GM23248 (cell line): Measurements from ENCODE around the gene SLCO1B3. TPM values are rescaled to one million over a fixed set of nuclear protein-coding genes. Genes with fewer than 3 reads are reported as not detected.
A peak's percentile ranks its signal among the peaks of the same experiment; 100 is the strongest.

ENCODE experiments used
- DNase-seq: peaks from one replicate; pipeline ENCODE4 v3.0.0-alpha.2; 2015
- H2AFZ ChIP-seq: fragments of 200-600 bp; sonication (generic); 2 replicates; pipeline ENCODE4 v1.6.1; 2016; ENCODE audit warnings: antibody characterized with exemption
- H3F3A ChIP-seq: fragments of 200-600 bp; sonication (generic); 2 replicates; pipeline ENCODE4 v1.6.1; 2016; ENCODE audit warnings: mild to moderate bottlenecking, antibody characterized with exemption, mixed run types; ENCODE audit not compliant: insufficient read depth
- H3K27ac ChIP-seq: fragments of 200-600 bp; sonication (generic); 2 replicates; pipeline ENCODE4 v1.5.1; 2016; ENCODE audit warnings: mild to moderate bottlenecking
- H3K27me3 ChIP-seq: fragments of 200-600 bp; sonication (generic); replicated peaks from 2 replicates; pipeline ENCODE4 v1.6.1; 2016; ENCODE audit warnings: mild to moderate bottlenecking; ENCODE audit not compliant: insufficient read depth
- H3K36me3 ChIP-seq: fragments of 200-600 bp; sonication (generic); 2 replicates; pipeline ENCODE4 v1.6.1; 2016; ENCODE audit warnings: low read depth, mild to moderate bottlenecking
- H3K4me1 ChIP-seq: fragments of 200-600 bp; sonication (generic); 2 replicates; pipeline ENCODE4 v1.6.1; 2016; ENCODE audit warnings: mild to moderate bottlenecking; ENCODE audit not compliant: insufficient read depth
- H3K4me2 ChIP-seq: fragments of 200-600 bp; sonication (generic); one replicate; pipeline ENCODE4 v1.6.1; 2016; ENCODE audit warnings: mild to moderate bottlenecking; ENCODE audit not compliant: unreplicated experiment
- H3K4me3 ChIP-seq: fragments of 200-600 bp; sonication (generic); 2 replicates; pipeline ENCODE4 v1.5.1; 2016; ENCODE audit warnings: mild to moderate bottlenecking
- H3K79me2 ChIP-seq: fragments of 200-600 bp; sonication (generic); 2 replicates; pipeline ENCODE4 v1.6.1; 2016; ENCODE audit warnings: mild to moderate bottlenecking; ENCODE audit not compliant: insufficient read depth
- H3K9ac ChIP-seq: fragments of 200-600 bp; sonication (generic); 2 replicates; pipeline ENCODE4 v1.6.1; 2016; ENCODE audit warnings: mild to moderate bottlenecking
- H3K9me2 ChIP-seq: fragments of 200-600 bp; sonication (generic); 2 replicates; pipeline ENCODE4 v1.6.1; 2016; ENCODE audit warnings: mixed run types, mild to moderate bottlenecking, moderate library complexity; ENCODE audit not compliant: insufficient read depth
- H3K9me3 ChIP-seq: fragments of 200-600 bp; sonication (generic); one replicate; pipeline ENCODE4 v1.6.1; 2017; ENCODE audit warnings: low read depth
- H4K20me1 ChIP-seq: fragments of 200-600 bp; sonication (generic); 2 replicates; pipeline ENCODE4 v1.6.0; 2016; ENCODE audit not compliant: insufficient read depth
- EZH2 ChIP-seq: fragments of 200-600 bp; sonication (generic); IDR thresholded peaks from 2 replicates; pipeline ENCODE4 v1.6.1; 2018; ENCODE audit warnings: antibody characterized with exemption, mild to moderate bottlenecking; ENCODE audit not compliant: insufficient read depth, poor library complexity, severe bottlenecking
- EZH2phosphoT487 ChIP-seq: fragments of 200-600 bp; sonication (generic); IDR thresholded peaks from 2 replicates; pipeline ENCODE4 v1.6.1; 2018; ENCODE audit warnings: antibody characterized with exemption, moderate library complexity, mild to moderate bottlenecking, low read depth; ENCODE audit not compliant: insufficient read depth
- WGBS, 2 experiments: methylation state at CpG; one replicate each; pipeline ENCODE4 v1.1.6; 2015 to 2017; ENCODE audit warnings: low lambda C conversion rate in 2 of 2, low coverage in 1 of 2; ENCODE audit errors: missing lambda C conversion rate in 2 of 2; 5-methylcytosine and 5-hydroxymethylcytosine counted together
- in situ Hi-C: fragments of 300-500 bp; cut with MboI; formaldehyde crosslinking; loops from 2 replicates; pipeline ENCODE4 v1.15.0; 2020
- polyA plus RNA-seq: library from polyadenylated mRNA; unstranded; fragments of >200 nt; fragmentation: Nextera tagmentation; extraction: Ambion mirVana; gene quantifications from 2 replicates; pipeline ENCODE4 v1.2.1, GENCODE V29; 2016
- small RNA-seq: library from RNA; depleted of rRNA; stranded (forward); fragments of <200 nt; gene quantifications from one replicate; pipeline ENCODE3, GENCODE V24; 2014; ENCODE audit warnings: low read depth, low replicate concordance
- total RNA-seq: library from RNA; depleted of rRNA; stranded (reverse); fragments of >200 nt; shearing (Covaris generic); gene quantifications from 2 replicates; pipeline ENCODE4 v1.2.3, GENCODE V29; 2014; rRNA removed

SLCO1B3 gene
- total and polyA plus RNA-seq, 2 experiments from 2014 or later: not detected

GRCh38 chr12:20950248-20950647 lies 139.7 kb downstream of the SLCO1B3 start:
- no peaks in the 10 kb centered on the region for H3F3A ChIP-seq
- no peaks in the 10 kb centered on the region for H3K27me3 ChIP-seq
- in situ Hi-C loops: no loop called here
- no peak overlapping the region for H3K9ac ChIP-seq
- H4K20me1 ChIP-seq: no peaks in the 10 kb centered on the region
- H3K9me2 ChIP-seq: no peaks in the 10 kb centered on the region
- TF ChIP-seq EZH2phosphoT487 (no peak), EZH2 (no peak)
- no peaks in the 10 kb centered on the region for H3K36me3 ChIP-seq
- no peak overlapping the region for H3K27ac ChIP-seq
- no peak overlapping the region for H3K4me2 ChIP-seq
- no peaks in the 10 kb centered on the region for H3K79me2 ChIP-seq
- peak; percentile 36 for DNase-seq
- no peak overlapping the region for H3K4me3 ChIP-seq
- WGBS, 2 experiments: 26 to 28% methylated on average over 3 of the region's 3 CpGs
- H3K9me3 ChIP-seq: no peaks in the 10 kb centered on the region
- no peak overlapping the region for H2AFZ ChIP-seq
- H3K4me1 ChIP-seq: no peaks in the 10 kb centered on the region

GRCh38 chr12:20963303-20963702 lies 152.8 kb downstream of the SLCO1B3 start:
- H3F3A ChIP-seq: no peaks in the 10 kb centered on the region
- no peaks in the 10 kb centered on the region for H3K79me2 ChIP-seq
- no peaks in the 10 kb centered on the region for H3K36me3 ChIP-seq
- H3K9ac ChIP-seq: no peak overlapping the region
- no peak for DNase-seq
- no peaks in the 10 kb centered on the region for H4K20me1 ChIP-seq
- H3K27ac ChIP-seq: no peak overlapping the region
- no peak overlapping the region for H3K4me3 ChIP-seq
- no peak for TF ChIP-seq EZH2
- no peaks in the 10 kb centered on the region for H3K27me3 ChIP-seq
- WGBS, 2 experiments: 16 to 20% methylated on average over 2 of the region's 2 CpGs
- no peaks in the 10 kb centered on the region for H3K9me3 ChIP-seq
- no peaks in the 10 kb centered on the region for H3K9me2 ChIP-seq
- no peak overlapping the region for H2AFZ ChIP-seq
- no peak overlapping the region for H3K4me2 ChIP-seq
- in situ Hi-C loops: no loop called here
- no peaks in the 10 kb centered on the region for H3K4me1 ChIP-seq

- H3K4me1 ChIP-seq: no peaks in the 10 kb centered on the region
- H3K4me2 ChIP-seq: no peak overlapping the region
- no peaks in the 10 kb centered on the region for H3K9me2 ChIP-seq
- no peaks in the 10 kb centered on the region for H3F3A ChIP-seq
- no peak for DNase-seq
- no peaks in the 10 kb centered on the region for H3K79me2 ChIP-seq
- H3K9me3 ChIP-seq: no peaks in the 10 kb centered on the region
- WGBS, 2 experiments: 27 to 34% methylated on average over 4 of the region's 4 CpGs
- no peak for TF ChIP-seq EZH2phosphoT487
- TF ChIP-seq EZH2: no peak
- H3K9ac ChIP-seq: no peak overlapping the region
- no peak overlapping the region for H2AFZ ChIP-seq
- H3K4me3 ChIP-seq: no peak overlapping the region
- in situ Hi-C loops: no loop called here
- H3K27ac ChIP-seq: no peak overlapping the region
- H4K20me1 ChIP-seq: no peaks in the 10 kb centered on the region
- H3K36me3 ChIP-seq: no peaks in the 10 kb centered on the region
- H3K27me3 ChIP-seq: no peaks in the 10 kb centered on the region
These were observed 153.3 kb downstream of the SLCO1B3 start for GRCh38 chr12:20963762-20964161.

Small RNA genes within 50 kb of the gene (small RNA-seq; reads per million reads assigned to genes)
- gene AC011604.1: not detected

Other genes with a start within 250 kb of the SLCO1B3 start
- gene SLCO1C1, start 115.4 kb upstream of the SLCO1B3 start, total RNA-seq: not detected in 2 replicates
- not detected in 2 replicates for gene SLCO1C1, start 115.4 kb upstream of the SLCO1B3 start, polyA plus RNA-seq